ENCODE results near the gene TP53I13.

DNA sequence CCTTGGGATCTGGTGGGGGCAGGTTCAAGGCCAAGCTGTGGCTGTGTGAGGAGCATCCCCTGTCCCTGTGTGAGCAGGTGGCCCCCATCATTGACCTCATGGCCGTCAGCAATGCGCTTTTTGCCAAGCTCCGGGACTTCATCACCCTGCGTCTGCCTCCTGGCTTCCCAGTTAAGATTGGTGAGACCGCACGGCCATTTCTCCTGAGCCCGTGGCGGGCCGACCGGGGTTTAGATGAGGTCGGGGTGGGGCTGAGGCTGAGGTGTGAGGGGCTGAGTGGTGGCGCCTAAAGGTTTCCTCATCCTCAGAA is 43.5 kb downstream of the TP53I13 start:
- TF ChIP-seq, protein P1, sequence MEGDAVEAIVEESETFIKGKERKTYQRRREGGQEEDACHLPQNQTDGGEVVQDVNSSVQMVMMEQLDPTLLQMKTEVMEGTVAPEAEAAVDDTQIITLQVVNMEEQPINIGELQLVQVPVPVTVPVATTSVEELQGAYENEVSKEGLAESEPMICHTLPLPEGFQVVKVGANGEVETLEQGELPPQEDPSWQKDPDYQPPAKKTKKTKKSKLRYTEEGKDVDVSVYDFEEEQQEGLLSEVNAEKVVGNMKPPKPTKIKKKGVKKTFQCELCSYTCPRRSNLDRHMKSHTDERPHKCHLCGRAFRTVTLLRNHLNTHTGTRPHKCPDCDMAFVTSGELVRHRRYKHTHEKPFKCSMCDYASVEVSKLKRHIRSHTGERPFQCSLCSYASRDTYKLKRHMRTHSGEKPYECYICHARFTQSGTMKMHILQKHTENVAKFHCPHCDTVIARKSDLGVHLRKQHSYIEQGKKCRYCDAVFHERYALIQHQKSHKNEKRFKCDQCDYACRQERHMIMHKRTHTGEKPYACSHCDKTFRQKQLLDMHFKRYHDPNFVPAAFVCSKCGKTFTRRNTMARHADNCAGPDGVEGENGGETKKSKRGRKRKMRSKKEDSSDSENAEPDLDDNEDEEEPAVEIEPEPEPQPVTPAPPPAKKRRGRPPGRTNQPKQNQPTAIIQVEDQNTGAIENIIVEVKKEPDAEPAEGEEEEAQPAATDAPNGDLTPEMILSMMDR (IDR thresholded peaks at IDR 0.05) = no peak
- TF ChIP-seq, protein P2, sequence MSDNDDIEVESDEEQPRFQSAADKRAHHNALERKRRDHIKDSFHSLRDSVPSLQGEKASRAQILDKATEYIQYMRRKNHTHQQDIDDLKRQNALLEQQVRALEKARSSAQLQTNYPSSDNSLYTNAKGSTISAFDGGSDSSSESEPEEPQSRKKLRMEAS (IDR thresholded peaks at IDR 0.05) = no peak
- TF ChIP-seq, protein P3, sequence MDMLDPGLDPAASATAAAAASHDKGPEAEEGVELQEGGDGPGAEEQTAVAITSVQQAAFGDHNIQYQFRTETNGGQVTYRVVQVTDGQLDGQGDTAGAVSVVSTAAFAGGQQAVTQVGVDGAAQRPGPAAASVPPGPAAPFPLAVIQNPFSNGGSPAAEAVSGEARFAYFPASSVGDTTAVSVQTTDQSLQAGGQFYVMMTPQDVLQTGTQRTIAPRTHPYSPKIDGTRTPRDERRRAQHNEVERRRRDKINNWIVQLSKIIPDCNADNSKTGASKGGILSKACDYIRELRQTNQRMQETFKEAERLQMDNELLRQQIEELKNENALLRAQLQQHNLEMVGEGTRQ (IDR thresholded peaks at IDR 0.05) = no peak
- TF ChIP-seq FOSL2 (IDR thresholded peaks at IDR 0.05) (no peak), FOSL2 (CRISPR knock-in tag; IDR thresholded peaks at IDR 0.05) (no peak), RAD21 (conservative IDR thresholded peaks at IDR 0.05 in 1 of 2, IDR thresholded peaks at IDR 0.05 in 1 of 2) (no peak), CHD4 (IDR thresholded peaks at IDR 0.05; ENCODE audit: borderline replicate concordance) (no peak), CHD2 (IDR thresholded peaks at IDR 0.05; ENCODE audit: low read length, partially characterized antibody) (no peak), POLR2A (IDR thresholded peaks at IDR 0.05; ENCODE audit: low read length) (no peak), EP300 (IDR thresholded peaks at IDR 0.05) (no peak), PHF8 (IDR thresholded peaks at IDR 0.05; ENCODE audit: borderline replicate concordance, low read depth) (no peak)

All from A549 (cell line).